Measurements from ENCODE around the gene ERVFRD-1. TPM values are rescaled to one million over a fixed set of nuclear protein-coding genes. Genes with fewer than 3 reads are reported as not detected.
"Not testable (repeated sequence)": the region's sequence is repeated elsewhere in the genome, so short reads cannot be mapped to it uniquely, and the experiment has no call there.

Gene ERVFRD-1
- polyA plus RNA-seq, 2 of the 4 experiments (the other 2 are of a cell fraction): not detected

- Histone ChIP-seq H3K4me2 (no peak overlapping the region), H3K4me3 (no peak overlapping the region), H3K4me1 (0 out of 3 replicates have a peak, but pooled peaks cover 5% of the 10 kb centered on the region), H3K9me3 (no peaks in the 10 kb centered on the region), H3K27ac (no peak overlapping the region)
- whole genome bisulfite sequencing (ENCODE audit: missing lambda C conversion rate): 75% methylated on average over 1 of the region's 1 CpG
- ChIA-PET CTCF (no interaction called here), POLR2A (no interaction called here)
- FAIRE-seq (no peak), DNase-seq (ENCODE audit: low read depth in 1 of 2, low spot score in 1 of 2) (no peak), ATAC-seq (no peak)
- TF ChIP-seq FOXS1 (CRISPR knock-in tag; IDR thresholded peaks at IDR 0.05) (no peak), RNF2 (IDR thresholded peaks at IDR 0.05; ENCODE audit: borderline replicate concordance, low read depth) (no peak), KDM5A (IDR thresholded peaks at IDR 0.05) (no peak), ZSCAN20 (CRISPR knock-in tag; IDR thresholded peaks at IDR 0.05) (no peak), HOXB13 (CRISPR knock-in tag; IDR thresholded peaks at IDR 0.05; ENCODE audit: low read depth) (no peak), NFE2L2 (conservative IDR thresholded peaks at IDR 0.05; ENCODE audit: low read length) (no peak), E2F6 (IDR thresholded peaks at IDR 0.05; ENCODE audit: borderline replicate concordance, low read depth) (no peak), KDM1A (IDR thresholded peaks at IDR 0.05; ENCODE audit: low read depth) (no peak), NPAS2 (CRISPR knock-in tag; IDR thresholded peaks at IDR 0.05; ENCODE audit: borderline replicate concordance) (no peak)
Observed at GRCh38 chr6:11089695-11090094, 21.8 kb downstream of the ERVFRD-1 start.

GRCh38 chr6:11087141-11087812 is 24.2 kb downstream of the ERVFRD-1 start:
- CTCF ChIA-PET: interaction anchor here (1.3 to 1.6 kb wide), 2 partner anchors 19 to 489 kb away, joined by 4 to 5 read pairs; no protein-coding TSS in a partner anchor
- FAIRE-seq; ATAC-seq; H3K9me3 ChIP-seq; H3K4me2 ChIP-seq; H3K4me1 ChIP-seq; DNase-seq (ENCODE audit: low read depth in 1 of 2, low spot score in 1 of 2); H3K27ac ChIP-seq; POLR2A ChIA-PET; H3K4me3 ChIP-seq: not testable (repeated sequence)
- 48% methylated on average over 3 of the region's 47 CpGs for WGBS (ENCODE audit: missing lambda C conversion rate)

GRCh38 chr6:11085758-11086435 is 25.6 kb downstream of the ERVFRD-1 start:
- TF ChIP-seq MAFK (IDR thresholded peaks at IDR 0.05; ENCODE audit: partially characterized antibody): peak; percentile 18
- no peak for TF ChIP-seq FOXS1 (CRISPR knock-in tag; IDR thresholded peaks at IDR 0.05)
- TF ChIP-seq ESRRA (IDR thresholded peaks at IDR 0.05; ENCODE audit: borderline replicate concordance, low read length): no peak
- no peak for TF ChIP-seq E2F6 (IDR thresholded peaks at IDR 0.05; ENCODE audit: borderline replicate concordance, low read depth)
- TF ChIP-seq BHLHE40 (IDR thresholded peaks at IDR 0.05; ENCODE audit: low read depth, low read length): no peak
- TF ChIP-seq SREBF2 (IDR thresholded peaks at IDR 0.05): no peak
- no peak for ATAC-seq
- ChIA-PET CTCF (interaction anchor here (1.4 kb wide), 1 partner anchor 17 kb away, joined by 4 read pairs; no protein-coding TSS in a partner anchor), POLR2A (no interaction called here)
- 41% methylated on average over 3 of the region's 3 CpGs for WGBS (ENCODE audit: missing lambda C conversion rate)
- FAIRE-seq: no peak
- no peak for DNase-seq (ENCODE audit: low read depth in 1 of 2, low spot score in 1 of 2)
- Histone ChIP-seq H3K4me2 (no peak overlapping the region), H3K27ac (no peak overlapping the region), H3K4me3 (no peak overlapping the region), H3K9me3 (no peaks in the 10 kb centered on the region), H3K4me1 (no peaks in the 10 kb centered on the region)

GRCh38 chr6:11083956-11084355 is 27.6 kb downstream of the ERVFRD-1 start:
- H3K27ac ChIP-seq: no peak overlapping the region
- CTCF ChIA-PET: interaction anchor here (1.1 to 1.7 kb wide), 4 partner anchors 9 to 491 kb away, joined by 3 to 4 read pairs (median 3); partner anchors contain the start of gene SMIM13
- no peak overlapping the region for H3K4me3 ChIP-seq
- no peaks in the 10 kb centered on the region for H3K9me3 ChIP-seq
- no peak overlapping the region for H3K4me2 ChIP-seq
- 71% methylated on average over 4 of the region's 5 CpGs for WGBS (ENCODE audit: missing lambda C conversion rate)
- POLR2A ChIA-PET: no interaction called here
- DNase-seq (ENCODE audit: low read depth in 1 of 2, low spot score in 1 of 2) (no peak), ATAC-seq (no peak), FAIRE-seq (no peak)
- no peaks in the 10 kb centered on the region for H3K4me1 ChIP-seq
- TF ChIP-seq HOXA7 (CRISPR knock-in tag; IDR thresholded peaks at IDR 0.05) (no peak), BHLHE40 (IDR thresholded peaks at IDR 0.05; ENCODE audit: low read depth, low read length) (no peak), CEBPB (IDR thresholded peaks at IDR 0.05) (no peak), E2F6 (IDR thresholded peaks at IDR 0.05; ENCODE audit: borderline replicate concordance, low read depth) (no peak), FOSL2 (IDR thresholded peaks at IDR 0.05) (no peak), FOSL2 (CRISPR knock-in tag; IDR thresholded peaks at IDR 0.05) (no peak), ZC3H11A (IDR thresholded peaks at IDR 0.05) (no peak), TP53 (CRISPR knock-in tag; IDR thresholded peaks at IDR 0.05) (no peak), ESRRA (IDR thresholded peaks at IDR 0.05; ENCODE audit: borderline replicate concordance, low read length) (no peak), FOXS1 (CRISPR knock-in tag; IDR thresholded peaks at IDR 0.05) (no peak), ELK1 (IDR thresholded peaks at IDR 0.05; ENCODE audit: low read depth, low read length) (no peak)
- TF ChIP-seq, protein P1, sequence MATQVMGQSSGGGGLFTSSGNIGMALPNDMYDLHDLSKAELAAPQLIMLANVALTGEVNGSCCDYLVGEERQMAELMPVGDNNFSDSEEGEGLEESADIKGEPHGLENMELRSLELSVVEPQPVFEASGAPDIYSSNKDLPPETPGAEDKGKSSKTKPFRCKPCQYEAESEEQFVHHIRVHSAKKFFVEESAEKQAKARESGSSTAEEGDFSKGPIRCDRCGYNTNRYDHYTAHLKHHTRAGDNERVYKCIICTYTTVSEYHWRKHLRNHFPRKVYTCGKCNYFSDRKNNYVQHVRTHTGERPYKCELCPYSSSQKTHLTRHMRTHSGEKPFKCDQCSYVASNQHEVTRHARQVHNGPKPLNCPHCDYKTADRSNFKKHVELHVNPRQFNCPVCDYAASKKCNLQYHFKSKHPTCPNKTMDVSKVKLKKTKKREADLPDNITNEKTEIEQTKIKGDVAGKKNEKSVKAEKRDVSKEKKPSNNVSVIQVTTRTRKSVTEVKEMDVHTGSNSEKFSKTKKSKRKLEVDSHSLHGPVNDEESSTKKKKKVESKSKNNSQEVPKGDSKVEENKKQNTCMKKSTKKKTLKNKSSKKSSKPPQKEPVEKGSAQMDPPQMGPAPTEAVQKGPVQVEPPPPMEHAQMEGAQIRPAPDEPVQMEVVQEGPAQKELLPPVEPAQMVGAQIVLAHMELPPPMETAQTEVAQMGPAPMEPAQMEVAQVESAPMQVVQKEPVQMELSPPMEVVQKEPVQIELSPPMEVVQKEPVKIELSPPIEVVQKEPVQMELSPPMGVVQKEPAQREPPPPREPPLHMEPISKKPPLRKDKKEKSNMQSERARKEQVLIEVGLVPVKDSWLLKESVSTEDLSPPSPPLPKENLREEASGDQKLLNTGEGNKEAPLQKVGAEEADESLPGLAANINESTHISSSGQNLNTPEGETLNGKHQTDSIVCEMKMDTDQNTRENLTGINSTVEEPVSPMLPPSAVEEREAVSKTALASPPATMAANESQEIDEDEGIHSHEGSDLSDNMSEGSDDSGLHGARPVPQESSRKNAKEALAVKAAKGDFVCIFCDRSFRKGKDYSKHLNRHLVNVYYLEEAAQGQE (IDR thresholded peaks at IDR 0.05): no peak

All from A549 (cell line).